Measurements from ENCODE around the gene SLC22A3. TPM values are rescaled to one million over a fixed set of nuclear protein-coding genes. Genes with fewer than 3 reads are reported as not detected.

SLC22A3 gene
- total RNA-seq, 1 experiment from 2014 or later: 2.4 TPM

DNA sequence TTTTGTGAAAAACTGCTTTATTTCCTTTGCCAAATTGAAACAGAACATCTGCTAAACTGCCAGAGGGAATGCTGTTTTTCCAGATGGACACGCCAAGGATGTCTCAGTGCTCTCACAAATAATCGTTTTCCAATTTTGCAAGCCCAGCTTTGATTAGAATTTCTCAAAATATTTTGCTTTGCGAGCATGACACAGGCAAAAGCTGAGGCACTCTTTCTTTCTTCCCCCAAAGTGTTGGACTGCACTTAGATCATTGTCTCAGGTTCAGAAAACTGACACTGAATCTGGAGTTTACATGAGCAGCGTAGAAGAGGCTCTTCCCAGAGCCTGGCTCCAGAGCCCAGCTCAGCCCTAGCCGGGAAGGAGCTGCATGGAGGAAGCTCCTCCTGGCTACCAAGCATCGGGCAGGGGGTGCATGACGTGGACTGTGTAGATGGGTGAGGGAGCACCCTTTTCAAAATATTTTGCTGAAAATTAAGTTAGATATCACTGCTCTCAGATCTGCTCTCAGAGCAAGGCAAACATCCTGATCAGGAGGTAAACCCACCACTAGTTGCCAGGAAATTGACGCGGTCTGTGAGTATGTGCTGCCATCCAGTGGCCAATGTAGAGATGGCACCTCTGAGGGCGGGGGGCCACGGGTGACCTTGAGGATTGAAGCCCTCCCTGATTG lies 107.5 kb downstream of the SLC22A3 start:
- peak; percentile 45 to 78 for DNase-seq
- H3K36me3 Mint-ChIP-seq (ENCODE audit: insufficient read depth, unreplicated experiment): no peaks in the 10 kb centered on the region
- H3K27ac Mint-ChIP-seq (ENCODE audit: unreplicated experiment): no peak overlapping the region
- CTCF ChIA-PET: interaction anchor here (1.4 to 1.9 kb wide), 4 partner anchors 235 to 592 kb away, joined by 5 to 18 read pairs (median 11); no protein-coding TSS in a partner anchor
- Histone ChIP-seq H3K4me3 (ENCODE audit: low read depth, low read length) (no peak overlapping the region), H3K36me3 (ENCODE audit: control insufficient read depth, insufficient read depth, low read length) (no peaks in the 10 kb centered on the region), H3K27me3 (replicated peaks; ENCODE audit: control insufficient read depth, insufficient read depth, low read length) (no peaks in the 10 kb centered on the region), H3K9me3 (no peaks in the 10 kb centered on the region), H3K4me1 (no peaks in the 10 kb centered on the region)
- BruUV-seq (replicated peaks): no TSS peak
- H3K9me3 Mint-ChIP-seq (ENCODE audit: unreplicated experiment): no peaks in the 10 kb centered on the region
- no peaks in the 10 kb centered on the region for H3K4me1 Mint-ChIP-seq (ENCODE audit: low read depth, unreplicated experiment)
- TF ChIP-seq, protein P1, sequence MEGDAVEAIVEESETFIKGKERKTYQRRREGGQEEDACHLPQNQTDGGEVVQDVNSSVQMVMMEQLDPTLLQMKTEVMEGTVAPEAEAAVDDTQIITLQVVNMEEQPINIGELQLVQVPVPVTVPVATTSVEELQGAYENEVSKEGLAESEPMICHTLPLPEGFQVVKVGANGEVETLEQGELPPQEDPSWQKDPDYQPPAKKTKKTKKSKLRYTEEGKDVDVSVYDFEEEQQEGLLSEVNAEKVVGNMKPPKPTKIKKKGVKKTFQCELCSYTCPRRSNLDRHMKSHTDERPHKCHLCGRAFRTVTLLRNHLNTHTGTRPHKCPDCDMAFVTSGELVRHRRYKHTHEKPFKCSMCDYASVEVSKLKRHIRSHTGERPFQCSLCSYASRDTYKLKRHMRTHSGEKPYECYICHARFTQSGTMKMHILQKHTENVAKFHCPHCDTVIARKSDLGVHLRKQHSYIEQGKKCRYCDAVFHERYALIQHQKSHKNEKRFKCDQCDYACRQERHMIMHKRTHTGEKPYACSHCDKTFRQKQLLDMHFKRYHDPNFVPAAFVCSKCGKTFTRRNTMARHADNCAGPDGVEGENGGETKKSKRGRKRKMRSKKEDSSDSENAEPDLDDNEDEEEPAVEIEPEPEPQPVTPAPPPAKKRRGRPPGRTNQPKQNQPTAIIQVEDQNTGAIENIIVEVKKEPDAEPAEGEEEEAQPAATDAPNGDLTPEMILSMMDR (IDR thresholded peaks at IDR 0.05; ENCODE audit: insufficient read depth in 1 of 2, low read depth in 1 of 2, low read length in 1 of 2, severe bottlenecking in 1 of 2, unreplicated experiment in 1 of 2): peak; percentile 86 to 96
- peaks cover 2% of the 10 kb centered on the region for H3K27me3 Mint-ChIP-seq (ENCODE audit: insufficient read depth, unreplicated experiment)
- no peak overlapping the region for H3K4me3 Mint-ChIP-seq (ENCODE audit: unreplicated experiment)
- intact Hi-C loops (cut with micrococcal nuclease; ENCODE audit: unreplicated experiment): loop anchor here (1.0 to 5.0 kb wide), 5 partner anchors 108 to 592 kb away; partner anchors contain the start of gene SLC22A3
- POLR2A ChIA-PET: no interaction called here

DNA sequence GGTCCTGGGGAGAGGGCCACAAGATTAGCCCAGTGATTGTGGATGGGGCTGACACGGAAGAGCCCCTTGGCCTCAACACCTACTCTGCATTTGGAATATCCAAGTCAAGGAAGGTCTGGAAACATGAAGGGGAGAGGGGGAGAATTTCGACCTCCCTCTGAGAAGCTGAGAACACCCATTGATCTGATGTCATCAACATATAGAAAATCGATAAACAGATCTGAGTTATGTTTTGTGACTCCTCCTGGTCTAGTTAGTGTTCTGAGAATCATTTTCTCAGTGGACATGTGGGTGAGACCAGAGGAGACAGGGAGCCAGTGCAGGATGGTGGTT lies 108.0 kb downstream of the SLC22A3 start:
- Mint-ChIP-seq H3K36me3 (ENCODE audit: insufficient read depth, unreplicated experiment) (no peaks in the 10 kb centered on the region), H3K9me3 (ENCODE audit: unreplicated experiment) (no peaks in the 10 kb centered on the region), H3K4me1 (ENCODE audit: low read depth, unreplicated experiment) (no peaks in the 10 kb centered on the region), H3K4me3 (ENCODE audit: unreplicated experiment) (no peak overlapping the region), H3K27me3 (ENCODE audit: insufficient read depth, unreplicated experiment) (peaks cover 2% of the 10 kb centered on the region), H3K27ac (ENCODE audit: unreplicated experiment) (no peak overlapping the region)
- no peaks in the 10 kb centered on the region for H3K36me3 ChIP-seq (ENCODE audit: control insufficient read depth, insufficient read depth, low read length)
- H3K27me3 ChIP-seq (replicated peaks; ENCODE audit: control insufficient read depth, insufficient read depth, low read length): no peaks in the 10 kb centered on the region
- no peaks in the 10 kb centered on the region for H3K9me3 ChIP-seq
- no peak overlapping the region for H3K4me3 ChIP-seq (ENCODE audit: low read depth, low read length)
- BruUV-seq (replicated peaks): no TSS peak
- CTCF ChIA-PET: interaction anchor here (1.4 to 1.9 kb wide), 4 partner anchors 235 to 593 kb away, joined by 5 to 18 read pairs (median 11); no protein-coding TSS in a partner anchor
- H3K4me1 ChIP-seq: no peaks in the 10 kb centered on the region
- TF ChIP-seq, protein P1 (IDR thresholded peaks at IDR 0.05; ENCODE audit: insufficient read depth in 1 of 2, low read depth in 1 of 2, low read length in 1 of 2, severe bottlenecking in 1 of 2, unreplicated experiment in 1 of 2): no peak
- intact Hi-C loops (cut with micrococcal nuclease; ENCODE audit: unreplicated experiment): loop anchor here (1.0 to 5.0 kb wide), 5 partner anchors 109 to 593 kb away; partner anchors contain the start of gene SLC22A3
- POLR2A ChIA-PET: no interaction called here
- DNase-seq: no peak

DNA sequence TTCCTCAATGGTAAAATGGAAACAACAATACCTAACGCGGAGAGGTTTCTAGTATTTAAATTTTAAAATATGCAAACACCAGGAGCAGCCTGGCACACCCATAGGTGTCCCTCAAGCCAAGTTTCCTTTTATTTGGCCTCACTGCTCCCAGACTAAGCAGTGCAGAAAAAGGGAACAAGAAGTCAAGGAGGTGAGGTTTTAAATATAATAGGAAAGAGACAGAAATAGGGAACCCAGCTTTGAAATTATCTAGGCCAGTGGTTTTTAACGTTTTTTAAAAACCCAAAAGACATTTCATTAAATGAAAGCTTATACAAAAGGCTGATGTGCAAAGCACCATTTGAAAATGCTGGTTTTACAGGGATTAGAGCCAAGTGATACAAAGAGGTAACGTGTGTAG lies 109.6 kb downstream of the SLC22A3 start:
- no peak overlapping the region for H3K27ac Mint-ChIP-seq (ENCODE audit: unreplicated experiment)
- no peaks in the 10 kb centered on the region for H3K9me3 ChIP-seq
- no peak overlapping the region for H3K4me3 Mint-ChIP-seq (ENCODE audit: unreplicated experiment)
- no peak overlapping the region for H3K4me3 ChIP-seq (ENCODE audit: low read depth, low read length)
- peaks cover 6% of the 10 kb centered on the region for H3K27me3 Mint-ChIP-seq (ENCODE audit: insufficient read depth, unreplicated experiment)
- no peaks in the 10 kb centered on the region for H3K36me3 ChIP-seq (ENCODE audit: control insufficient read depth, insufficient read depth, low read length)
- TF ChIP-seq, protein P1 (IDR thresholded peaks at IDR 0.05; ENCODE audit: insufficient read depth in 1 of 2, low read depth in 1 of 2, low read length in 1 of 2, severe bottlenecking in 1 of 2, unreplicated experiment in 1 of 2): no peak
- no peaks in the 10 kb centered on the region for H3K4me1 ChIP-seq
- H3K27me3 ChIP-seq (replicated peaks; ENCODE audit: control insufficient read depth, insufficient read depth, low read length): no peaks in the 10 kb centered on the region
- no peaks in the 10 kb centered on the region for H3K9me3 Mint-ChIP-seq (ENCODE audit: unreplicated experiment)
- no peaks in the 10 kb centered on the region for H3K36me3 Mint-ChIP-seq (ENCODE audit: insufficient read depth, unreplicated experiment)
- ChIA-PET POLR2A (no interaction called here), CTCF (no interaction called here)
- no peak for DNase-seq
- intact Hi-C loops (cut with micrococcal nuclease; ENCODE audit: unreplicated experiment): loop anchor here (5.0 kb wide), 1 partner anchor 111 kb away; the partner anchor contains the start of gene SLC22A3
- BruUV-seq (replicated peaks): no TSS peak
- H3K4me1 Mint-ChIP-seq (ENCODE audit: low read depth, unreplicated experiment): no peaks in the 10 kb centered on the region
